Metanephros (tissue), 1 donor: ENCODE measurements around the gene GPRIN2. TPM values are rescaled to one million over a fixed set of nuclear protein-coding genes. Genes with fewer than 3 reads are reported as not detected.

Experiments used
- total RNA-seq: library from RNA; depleted of rRNA; stranded (reverse); fragments of >200 nt; gene quantifications from one replicate; pipeline ENCODE4 v1.2.3, GENCODE V29; 2014

GPRIN2 gene
- total RNA-seq: 8.2 TPM

DNA sequence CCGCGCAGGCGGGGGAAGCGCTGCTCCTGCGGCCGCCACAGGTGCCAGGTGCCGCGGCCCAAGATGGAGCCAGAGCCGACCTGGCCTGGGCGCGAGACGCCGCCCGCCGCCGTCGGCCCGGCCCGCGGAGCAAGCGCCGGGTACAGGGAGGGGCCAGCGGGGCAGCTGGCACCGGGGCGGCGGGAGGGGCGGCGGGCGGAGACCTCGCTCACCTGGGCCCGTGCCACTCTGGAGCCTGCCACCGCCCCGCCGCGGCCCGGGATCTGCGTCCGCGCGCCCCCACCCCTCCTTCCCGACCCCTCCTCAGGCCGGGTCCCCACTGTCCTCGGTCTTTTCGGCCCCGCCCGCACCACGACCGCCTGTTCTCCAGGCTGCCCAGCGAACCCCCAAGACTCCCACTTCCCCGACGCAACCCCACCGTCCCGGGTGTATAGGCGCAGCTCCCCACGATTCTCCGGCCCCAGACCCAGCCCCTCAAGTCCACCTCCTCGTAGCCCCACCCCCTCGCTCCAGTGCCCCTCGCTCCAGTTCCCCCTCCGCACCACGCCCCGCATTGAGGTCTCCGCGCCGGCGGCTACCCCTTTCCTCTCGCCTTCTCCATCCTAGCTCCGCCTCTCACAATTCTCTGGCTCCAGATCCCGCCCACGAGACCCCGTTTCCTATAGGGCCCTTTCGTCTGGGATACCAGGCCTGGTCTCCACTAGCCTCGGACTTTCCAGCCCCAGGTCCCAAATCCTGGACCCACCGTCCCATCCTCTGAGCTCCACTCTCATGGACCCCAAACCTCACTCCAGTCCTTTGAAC is at the start of gene GPRIN2:
Gene GPRIN2, minus strand, starts transcription at position 144 of the 804 bp plus-strand sequence. CDS start 5,922 bp downstream, outside the sequence.

GRCh38 chr10:46578474-46579178 is 22.2 kb upstream of the GPRIN2 start, which contains the start of gene SYT15:
Gene SYT15 (plus strand): TSS chr10:46579128. CDS start chr10:46579169, 41 bp downstream.

Other genes starting within 250 kb of the GPRIN2 start
- gene ANXA8L1, start 180.9 kb downstream of the GPRIN2 start, total RNA-seq: 0.88 TPM
- not detected for gene NPY4R, start 90.7 kb downstream of the GPRIN2 start, total RNA-seq
- gene SYT15, start 22.5 kb upstream of the GPRIN2 start, total RNA-seq: 2.7 TPM